ENCODE data around the gene SERPINA6. TPM values are rescaled to one million over a fixed set of nuclear protein-coding genes. Genes with fewer than 3 reads are reported as not detected.
"Not testable (repeated sequence)": the region's sequence is repeated elsewhere in the genome, so short reads cannot be mapped to it uniquely, and the experiment has no call there.

Gene SERPINA6
- total RNA-seq, 4 donors from 2014 or later: 0.48 to 0.82 (median 0.80) TPM; not detected in 1

GRCh38 chr14:94349276-94349675 lies 26.1 kb upstream of the SERPINA6 start:
- H3K36me3 ChIP-seq: no peaks in the 10 kb centered on the region
- in situ Hi-C loops (cut with MboI; ENCODE audit: low pct_ligation_motif_present in 1 of 4, low pct_unique_long_range_greater_than_20kb in 1 of 4, low sequenced_read_pairs in 3 of 4): no loop called here
- no peak for DNase-seq
- 20 to 83% methylated on average over 1 to 7 of the region's 7 CpGs for WGBS, 2 donors (ENCODE audit: low coverage in 1 of 2)
- no peak for TF ChIP-seq EP300 (IDR thresholded peaks at IDR 0.05; ENCODE audit: low read depth)
- TF ChIP-seq CTCF (IDR thresholded peaks at IDR 0.05): no peak
- no peak for TF ChIP-seq POLR2A (IDR thresholded peaks at IDR 0.05)
- TF ChIP-seq POLR2AphosphoS5 (IDR thresholded peaks at IDR 0.05): no peak
- intact Hi-C loops (cut with DNase I; ENCODE audit: low total_unique reads): no loop called here
- no peak overlapping the region for H3K4me3 ChIP-seq
- H3K4me1 ChIP-seq: no peaks in the 10 kb centered on the region
- H3K9me3 ChIP-seq: no peaks in the 10 kb centered on the region
- H3K27ac ChIP-seq: no peak overlapping the region
- H3K27me3 ChIP-seq: peaks cover 4% of the 10 kb centered on the region

- DNase-seq: no peak
- H3K36me3 ChIP-seq: no peaks in the 10 kb centered on the region
- peaks cover 4% of the 10 kb centered on the region for H3K27me3 ChIP-seq
- H3K4me3 ChIP-seq: no peak overlapping the region
- H3K27ac ChIP-seq: no peak overlapping the region
- in situ Hi-C loops (cut with MboI; ENCODE audit: low pct_ligation_motif_present in 1 of 4, low pct_unique_long_range_greater_than_20kb in 1 of 4, low sequenced_read_pairs in 3 of 4): no loop called here
- no peak for TF ChIP-seq POLR2A (IDR thresholded peaks at IDR 0.05)
- no peak for TF ChIP-seq CTCF (IDR thresholded peaks at IDR 0.05)
- no peak for TF ChIP-seq EP300 (IDR thresholded peaks at IDR 0.05; ENCODE audit: low read depth)
- TF ChIP-seq POLR2AphosphoS5 (IDR thresholded peaks at IDR 0.05): no peak
- H3K4me1 ChIP-seq: no peaks in the 10 kb centered on the region
- no peaks in the 10 kb centered on the region for H3K9me3 ChIP-seq
- intact Hi-C loops (cut with DNase I; ENCODE audit: low total_unique reads): no loop called here
Observed at GRCh38 chr14:94348836-94349235, 25.7 kb upstream of the SERPINA6 start.

GRCh38 chr14:94346841-94347240 lies 23.7 kb upstream of the SERPINA6 start:
- Histone ChIP-seq H3K27ac (no peak overlapping the region), H3K9me3 (no peaks in the 10 kb centered on the region), H3K4me3 (no peak overlapping the region), H3K27me3 (no peaks in the 10 kb centered on the region), H3K4me1 (peaks cover 0 to 11% (median 9%) of the 10 kb centered on the region in 4 donors), H3K36me3 (no peaks in the 10 kb centered on the region)
- TF ChIP-seq POLR2AphosphoS5 (IDR thresholded peaks at IDR 0.05): no peak
- TF ChIP-seq CTCF (IDR thresholded peaks at IDR 0.05): no peak
- no peak for TF ChIP-seq EP300 (IDR thresholded peaks at IDR 0.05; ENCODE audit: low read depth)
- TF ChIP-seq POLR2A (IDR thresholded peaks at IDR 0.05): no peak
- in situ Hi-C loops (cut with MboI; ENCODE audit: low pct_ligation_motif_present in 1 of 4, low pct_unique_long_range_greater_than_20kb in 1 of 4, low sequenced_read_pairs in 3 of 4) (no loop called here), intact Hi-C loops (cut with DNase I; ENCODE audit: low total_unique reads) (no loop called here)
- DNase-seq: no peak
- WGBS, 2 donors (ENCODE audit: low coverage in 1 of 2): 89 to 100% methylated on average over 1 to 5 of the region's 5 CpGs

GRCh38 chr14:94346065-94346786 lies 23.1 kb upstream of the SERPINA6 start:
- DNase-seq; intact Hi-C loops (cut with DNase I; ENCODE audit: low total_unique reads); H3K4me3 ChIP-seq; in situ Hi-C loops (cut with MboI; ENCODE audit: low pct_ligation_motif_present in 1 of 4, low pct_unique_long_range_greater_than_20kb in 1 of 4, low sequenced_read_pairs in 3 of 4); H3K9me3 ChIP-seq; H3K36me3 ChIP-seq; H3K27ac ChIP-seq; H3K27me3 ChIP-seq: not testable (repeated sequence)
- 62 to 71% methylated on average over 1 to 22 of the region's 24 CpGs for WGBS, 2 donors (ENCODE audit: low coverage in 1 of 2)
- H3K4me1 ChIP-seq: peaks cover 0 to 16% (median 14%) of the 10 kb centered on the region in 4 donors
